OCI-M2 (cell line): ENCODE results near the gene ZNF443.
"Not testable (repeated sequence)": the region's sequence is repeated elsewhere in the genome, so short reads cannot be mapped to it uniquely, and the experiment has no call there.

Source experiments
- DNase-seq: peaks from one replicate; lab custom pipeline; 2025; ENCODE audit not compliant: unreplicated experiment; lab: John Stamatoyannopoulos, UW

The ZNF443 gene

GRCh38 chr19:12425236-12425887 is 15.5 kb downstream of the ZNF443 start:
- no peak for DNase-seq

GRCh38 chr19:12417273-12417672 is 23.5 kb downstream of the ZNF443 start:
- not testable (repeated sequence) for DNase-seq

- no peak for DNase-seq
Observed at GRCh38 chr19:12411893-12412292, 28.9 kb downstream of the ZNF443 start.

GRCh38 chr19:12400633-12401502 is 40.0 kb downstream of the ZNF443 start, which contains the start of gene ZNF799:
Gene ZNF799 (minus strand): TSS chr19:12401271. CDS start chr19:12401070, 201 bp downstream.
- peak; percentile 98 for DNase-seq

- peak; percentile 67 for DNase-seq
Observed at GRCh38 chr19:12399901-12400632, 40.8 kb downstream of the ZNF443 start.

- DNase-seq: not testable (repeated sequence)
Observed at GRCh38 chr19:12391148-12391547, 49.7 kb downstream of the ZNF443 start.

- DNase-seq: not testable (repeated sequence)
Observed at GRCh38 chr19:12386365-12386764, 54.5 kb downstream of the ZNF443 start.

GRCh38 chr19:12380444-12380737 is 60.4 kb downstream of the ZNF443 start:
- no peak for DNase-seq

GRCh38 chr19:12379732-12380443 is 60.9 kb downstream of the ZNF443 start:
- DNase-seq: no peak
